Eye (tissue), 1 donor: ENCODE results near the gene SYCE1L.
"Not testable (repeated sequence)": the region's sequence is repeated elsewhere in the genome, so short reads cannot be mapped to it uniquely, and the experiment has no call there.

Experiments used
- DNase-seq: peaks from one replicate; pipeline ENCODE4 v3.0.0-alpha.2; 2015

The SYCE1L gene, protein sequence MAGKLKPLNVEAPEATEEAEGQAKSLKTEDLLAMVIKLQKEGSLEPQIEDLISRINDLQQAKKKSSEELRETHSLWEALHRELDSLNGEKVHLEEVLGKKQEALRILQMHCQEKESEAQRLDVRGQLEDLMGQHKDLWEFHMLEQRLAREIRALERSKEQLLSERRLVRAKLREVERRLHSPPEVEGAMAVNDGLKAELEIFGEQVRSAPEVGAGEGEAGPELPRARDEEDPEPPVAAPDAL

DNA sequence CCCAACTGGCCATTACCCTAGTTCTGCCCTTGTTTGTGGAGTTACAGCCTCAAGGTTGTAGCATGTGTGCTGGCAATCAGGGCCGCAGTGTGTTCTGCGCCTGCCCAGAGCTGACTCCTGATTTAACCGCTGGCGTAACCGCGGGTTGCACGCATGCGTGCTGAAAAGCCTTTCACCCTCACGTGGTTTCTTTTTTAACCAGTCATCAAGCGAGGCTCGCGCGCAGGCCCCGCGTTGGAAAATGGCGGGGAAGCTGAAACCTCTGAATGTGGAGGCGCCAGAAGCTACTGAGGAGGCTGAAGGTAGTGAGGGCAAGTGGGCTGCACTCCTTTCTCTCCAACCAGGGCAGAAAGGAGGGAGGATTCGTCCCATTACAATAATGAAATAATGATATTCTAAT is at the start of gene SYCE1L:
Gene SYCE1L (plus strand): TSS at position 198 of the 400 bp plus-strand sequence. CDS start 44 bp downstream, at position 242.
- no peak for DNase-seq

DNA sequence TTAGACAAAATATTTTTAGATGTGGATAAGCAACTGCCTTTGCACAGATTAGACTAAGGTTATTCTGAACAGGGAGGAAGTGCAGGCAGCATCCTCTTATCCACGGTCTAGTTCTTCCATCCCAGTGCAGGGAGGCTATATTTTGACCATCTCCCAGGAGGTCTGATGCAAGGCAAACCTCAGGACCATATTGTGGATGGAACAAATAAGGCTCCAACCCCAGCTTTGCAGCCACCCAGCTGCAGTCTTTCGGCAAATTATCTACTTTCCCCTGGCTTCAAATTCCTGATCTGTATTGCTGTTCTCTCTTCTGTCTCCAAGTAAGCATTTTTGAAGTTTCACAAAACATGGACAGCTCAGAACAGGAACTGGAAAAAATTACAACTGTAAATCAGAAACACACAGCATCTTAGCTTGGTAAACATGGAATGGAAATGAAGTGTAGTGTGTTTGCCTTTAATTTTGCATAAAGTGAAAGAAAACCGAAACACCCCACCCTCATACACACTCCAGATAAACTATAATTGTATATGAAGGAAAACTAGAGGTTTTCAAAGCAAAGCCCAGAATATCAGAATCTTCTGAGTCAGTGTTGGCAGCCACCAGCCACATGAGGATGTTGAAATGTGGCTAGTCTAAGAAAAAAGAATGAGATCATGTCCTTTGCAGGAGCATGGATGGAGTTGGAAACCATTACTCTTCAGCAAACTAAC is 41.7 kb upstream of the SYCE1L start:
- DNase-seq = no peak

GRCh38 chr16:77158293-77158692 is 40.9 kb upstream of the SYCE1L start:
- no peak for DNase-seq

- DNase-seq = no peak
These were observed 34.2 kb upstream of the SYCE1L start for GRCh38 chr16:77165006-77165405.

GRCh38 chr16:77165536-77166236 is 33.5 kb upstream of the SYCE1L start:
- not testable (repeated sequence) for DNase-seq

DNA sequence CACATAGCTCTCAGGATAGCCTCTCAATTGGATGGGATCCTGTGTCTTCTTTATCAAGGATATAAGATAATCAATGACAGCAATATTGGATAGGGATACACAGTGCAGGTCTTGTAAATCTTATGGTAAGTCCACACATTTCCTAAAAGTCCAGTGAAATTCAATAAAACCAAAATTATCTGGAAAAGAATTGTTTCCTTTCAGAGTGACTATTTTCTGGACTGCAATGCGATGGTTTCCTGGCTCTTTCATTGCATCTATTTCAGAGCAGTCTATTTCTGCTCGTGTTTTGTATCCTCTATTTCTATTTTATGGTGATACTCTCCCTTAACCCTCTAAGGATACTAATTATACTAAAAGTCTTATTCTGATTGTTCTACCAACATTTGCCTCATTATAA is 32.5 kb upstream of the SYCE1L start:
- no peak for DNase-seq

DNA sequence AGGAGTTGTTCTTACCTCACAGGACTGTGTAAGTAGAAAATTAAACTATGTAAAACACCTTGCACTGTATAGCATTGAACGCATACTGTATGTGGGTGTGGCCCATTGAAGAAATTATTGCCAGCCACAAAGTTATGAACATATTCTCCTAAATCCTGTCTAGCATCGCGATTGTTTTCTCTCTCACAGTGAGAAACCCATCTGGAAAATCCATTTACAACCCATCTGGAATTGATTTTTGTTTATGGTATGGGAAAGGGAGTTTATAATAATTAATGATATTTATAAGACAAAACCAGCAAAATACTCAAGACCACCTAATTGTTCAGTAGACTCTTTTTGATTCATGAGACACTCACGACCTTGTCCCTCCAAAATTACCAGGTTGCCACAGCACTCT is 30.3 kb upstream of the SYCE1L start:
- no peak for DNase-seq

DNA sequence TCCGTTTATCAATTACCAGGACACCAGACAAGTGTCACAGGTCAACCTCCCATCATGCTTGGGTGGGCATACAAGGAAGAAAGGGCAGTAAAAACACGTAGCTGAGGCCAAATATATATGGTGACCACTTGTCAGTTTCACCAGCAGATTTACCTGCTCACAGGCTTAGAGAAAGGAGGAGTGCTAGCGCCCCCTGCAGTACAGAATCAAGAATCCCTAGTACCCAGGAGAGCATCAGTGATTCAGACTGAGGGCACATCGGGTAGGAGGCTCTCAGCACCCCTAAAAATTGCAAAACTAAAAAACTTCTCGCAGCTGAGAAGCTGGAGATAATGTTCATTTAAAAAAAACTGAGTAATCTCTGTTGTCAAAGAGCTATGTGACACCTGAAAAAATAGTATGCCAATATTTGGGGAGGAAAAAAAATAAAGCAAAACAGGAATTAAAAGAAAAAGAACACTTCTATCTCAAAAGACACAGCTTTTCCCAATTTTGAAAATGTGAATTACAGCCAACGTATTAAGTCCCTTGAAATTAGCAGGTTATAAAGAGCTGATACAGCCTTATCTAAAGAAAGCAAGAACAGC is 29.5 kb upstream of the SYCE1L start:
- peak; percentile 80 for DNase-seq

- no peak for DNase-seq
These were observed 28.4 kb upstream of the SYCE1L start for GRCh38 chr16:77170805-77171204.

GRCh38 chr16:77171745-77172635 is 27.2 kb upstream of the SYCE1L start:
- DNase-seq = peak; percentile 91

GRCh38 chr16:77172951-77173350 is 26.3 kb upstream of the SYCE1L start:
- DNase-seq = no peak

GRCh38 chr16:77183137-77183536 is 16.1 kb upstream of the SYCE1L start:
- no peak for DNase-seq

DNA sequence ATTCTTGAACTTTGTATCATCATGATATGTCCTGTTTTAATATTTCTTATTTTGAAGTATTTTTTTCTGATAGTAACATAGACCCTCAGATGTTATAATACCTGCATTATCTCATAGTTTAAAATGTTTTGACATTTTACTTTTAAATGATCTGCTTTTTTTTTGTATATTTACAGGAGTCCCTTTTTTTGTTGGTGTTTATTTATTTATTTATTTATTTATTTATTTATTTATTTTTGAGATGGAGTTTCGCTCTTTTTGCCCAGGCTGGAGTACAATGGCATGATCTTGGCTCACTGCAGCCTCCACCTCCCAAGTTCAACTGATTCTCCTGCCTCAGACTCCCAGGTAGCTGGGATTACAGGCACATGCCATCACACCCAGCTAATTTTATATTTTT is 12.9 kb upstream of the SYCE1L start:
- DNase-seq = not testable (repeated sequence)

GRCh38 chr16:77190190-77190477 is 9.1 kb upstream of the SYCE1L start:
- no peak for DNase-seq

- peak; percentile 99 for DNase-seq
These were observed 8.5 kb upstream of the SYCE1L start, which contains the start of gene MON1B for GRCh38 chr16:77190478-77191258. Gene MON1B, plus strand, starts transcription at chr16:77191190. Its CDS starts 296 bp downstream, at chr16:77191486.

GRCh38 chr16:77191259-77191969 is 7.8 kb upstream of the SYCE1L start:
- DNase-seq = no peak

- no peak for DNase-seq
These were observed 5.8 kb upstream of the SYCE1L start for GRCh38 chr16:77193377-77193776.

DNA sequence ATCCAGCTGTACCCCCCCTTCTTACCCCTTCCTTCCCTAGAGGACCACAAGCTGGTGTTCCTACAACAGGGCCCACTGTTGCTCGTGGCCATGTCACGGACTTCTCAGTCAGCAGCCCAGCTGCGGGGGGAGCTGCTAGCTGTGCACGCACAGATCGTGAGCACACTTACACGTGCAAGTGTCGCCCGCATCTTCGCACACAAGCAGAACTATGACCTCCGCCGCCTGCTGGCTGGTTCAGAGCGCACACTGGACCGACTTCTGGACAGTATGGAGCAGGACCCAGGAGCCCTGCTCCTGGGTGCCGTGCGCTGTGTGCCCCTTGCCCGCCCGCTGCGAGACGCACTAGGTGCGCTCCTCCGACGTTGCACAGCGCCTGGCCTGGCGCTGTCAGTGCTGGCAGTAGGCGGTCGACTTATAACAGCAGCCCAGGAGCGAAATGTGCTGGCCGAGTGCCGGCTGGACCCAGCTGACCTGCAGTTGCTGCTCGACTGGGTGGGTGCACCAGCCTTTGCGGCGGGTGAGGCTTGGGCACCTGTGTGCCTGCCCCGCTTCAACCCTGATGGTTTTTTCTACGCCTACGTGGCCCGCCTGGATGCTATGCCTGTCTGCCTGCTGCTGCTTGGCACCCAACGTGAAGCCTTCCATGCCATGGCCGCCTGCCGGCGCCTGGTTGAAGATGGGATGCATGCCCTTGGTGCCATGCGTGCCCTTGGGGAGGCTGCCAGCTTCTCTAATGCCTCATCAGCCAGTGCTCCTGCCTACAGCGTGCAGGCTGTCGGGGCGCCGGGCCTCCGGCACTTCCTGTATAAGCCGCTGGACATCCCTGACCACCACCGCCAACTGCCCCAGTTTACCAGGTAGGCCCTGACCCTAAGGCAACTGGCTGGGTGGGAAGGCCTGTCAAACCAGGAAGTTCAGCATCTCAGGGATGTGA is 4.6 kb upstream of the SYCE1L start:
- no peak for DNase-seq

DNA sequence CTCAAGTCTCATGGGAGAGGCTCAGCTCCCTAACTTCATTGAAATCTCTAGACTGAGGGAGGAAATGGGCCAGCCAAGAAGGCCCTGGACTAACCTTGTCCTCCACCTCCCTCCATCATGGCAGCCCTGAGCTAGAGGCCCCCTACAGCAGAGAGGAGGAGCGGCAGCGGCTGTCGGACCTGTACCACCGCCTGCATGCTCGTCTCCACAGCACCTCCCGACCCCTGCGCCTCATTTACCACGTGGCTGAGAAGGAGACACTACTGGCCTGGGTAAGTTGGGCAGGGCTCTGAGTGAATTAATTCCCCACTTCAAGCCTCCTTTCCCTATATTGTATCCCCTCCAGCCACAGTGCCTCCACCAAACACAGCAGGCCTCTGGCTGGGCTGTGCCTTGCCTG is 3.8 kb upstream of the SYCE1L start:
- DNase-seq = no peak

- DNase-seq = no peak
These were observed 1.5 kb upstream of the SYCE1L start for GRCh38 chr16:77197747-77198146.
